ENCODE results near the gene SLC49A3.

DNA sequence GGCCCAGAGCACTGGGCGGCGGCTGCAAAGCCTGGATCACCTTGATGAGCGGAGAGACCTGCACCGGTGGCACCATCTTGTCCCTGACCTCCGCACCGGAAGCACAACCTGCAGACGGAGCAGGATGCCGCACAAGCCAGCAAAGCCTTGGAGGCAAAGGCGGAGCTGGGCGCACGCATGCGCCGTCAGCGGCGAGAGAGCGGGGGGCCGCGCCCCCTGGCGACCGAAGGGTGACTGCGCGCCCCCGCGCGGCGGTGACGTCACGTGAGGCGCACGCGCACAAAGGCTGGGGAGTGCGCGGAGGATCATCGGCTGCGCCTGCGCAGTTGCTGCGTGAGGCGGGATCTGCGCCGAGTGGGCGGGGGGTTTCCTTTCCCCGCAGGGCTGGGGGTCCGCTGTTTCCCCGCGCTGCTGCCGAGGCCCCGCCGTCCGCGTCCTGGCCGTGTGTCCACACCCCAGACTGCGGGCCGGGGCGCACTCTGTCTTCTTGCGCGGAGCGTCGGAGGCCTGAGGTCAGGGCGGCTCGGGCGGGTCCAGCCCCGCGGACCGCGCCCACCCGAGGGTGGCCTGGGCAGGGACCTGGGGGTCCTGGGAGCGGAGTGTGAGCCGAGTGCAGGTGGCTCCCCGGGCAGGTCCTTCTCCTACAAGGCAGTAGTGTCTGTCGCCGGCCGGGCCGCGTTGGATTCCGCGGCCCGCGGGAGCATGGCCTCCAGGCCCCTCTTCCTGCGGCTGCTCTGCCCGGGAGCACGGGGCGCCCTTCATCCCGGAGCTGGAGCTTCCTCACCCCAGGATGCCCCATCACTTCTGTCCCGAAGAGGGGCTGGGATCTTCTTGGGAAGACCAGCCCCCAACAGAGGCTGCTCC lies 14.5 kb downstream of the SLC49A3 start, which contains the start of the genes ATP5ME and MYL5:
- TF ChIP-seq, protein P1, sequence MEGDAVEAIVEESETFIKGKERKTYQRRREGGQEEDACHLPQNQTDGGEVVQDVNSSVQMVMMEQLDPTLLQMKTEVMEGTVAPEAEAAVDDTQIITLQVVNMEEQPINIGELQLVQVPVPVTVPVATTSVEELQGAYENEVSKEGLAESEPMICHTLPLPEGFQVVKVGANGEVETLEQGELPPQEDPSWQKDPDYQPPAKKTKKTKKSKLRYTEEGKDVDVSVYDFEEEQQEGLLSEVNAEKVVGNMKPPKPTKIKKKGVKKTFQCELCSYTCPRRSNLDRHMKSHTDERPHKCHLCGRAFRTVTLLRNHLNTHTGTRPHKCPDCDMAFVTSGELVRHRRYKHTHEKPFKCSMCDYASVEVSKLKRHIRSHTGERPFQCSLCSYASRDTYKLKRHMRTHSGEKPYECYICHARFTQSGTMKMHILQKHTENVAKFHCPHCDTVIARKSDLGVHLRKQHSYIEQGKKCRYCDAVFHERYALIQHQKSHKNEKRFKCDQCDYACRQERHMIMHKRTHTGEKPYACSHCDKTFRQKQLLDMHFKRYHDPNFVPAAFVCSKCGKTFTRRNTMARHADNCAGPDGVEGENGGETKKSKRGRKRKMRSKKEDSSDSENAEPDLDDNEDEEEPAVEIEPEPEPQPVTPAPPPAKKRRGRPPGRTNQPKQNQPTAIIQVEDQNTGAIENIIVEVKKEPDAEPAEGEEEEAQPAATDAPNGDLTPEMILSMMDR (IDR thresholded peaks at IDR 0.05), result peak; percentile 86 to 100 (median 92)
- peak; percentile 70 to 84 (median 70) for TF ChIP-seq POLR2A (IDR thresholded peaks at IDR 0.05)
